Muscle layer of colon (tissue), 2 donors: ENCODE results near the gene CHN2.

ENCODE experiments used
- H3K27ac ChIP-seq: one replicate; pipeline ENCODE4 v1.7.0; 2013; ENCODE audit warnings: low read depth, mild to moderate bottlenecking, low read length, moderate library complexity
- H3K27me3 ChIP-seq, 2 donors: one replicate each; pipeline ENCODE4 v1.7.0; 2013; ENCODE audit warnings: low read length in 2 of 2, mild to moderate bottlenecking in 2 of 2; ENCODE audit not compliant: insufficient read depth in 2 of 2, control insufficient read depth in 1 of 2
- H3K36me3 ChIP-seq: one replicate; pipeline ENCODE4 v1.7.0; 2013; ENCODE audit warnings: mild to moderate bottlenecking, low read length; ENCODE audit not compliant: insufficient read depth
- H3K4me1 ChIP-seq: one replicate; pipeline ENCODE4 v1.7.0; 2013; ENCODE audit warnings: mild to moderate bottlenecking, low read length; ENCODE audit not compliant: insufficient read depth
- H3K4me3 ChIP-seq, 2 donors: one replicate each; pipeline ENCODE4 v1.7.0; 2013; ENCODE audit warnings: low read length in 2 of 2, low read depth in 1 of 2, mild to moderate bottlenecking in 1 of 2, moderate library complexity in 1 of 2
- H3K9ac ChIP-seq: one replicate; pipeline ENCODE4 v1.7.0; 2013; ENCODE audit warnings: low read length
- H3K9me3 ChIP-seq: one replicate; pipeline ENCODE4 v1.7.0; 2013; ENCODE audit warnings: mild to moderate bottlenecking, low read length
- donor health status: abdominal sarcoma.
- donor health status: Adenocarcinoma of cecum.

Gene CHN2

GRCh38 chr7:29277436-29278215 is 83.1 kb downstream of the CHN2 start:
- Histone ChIP-seq H3K4me1 (no peaks in the 10 kb centered on the region), H3K9ac (no peak overlapping the region), H3K9me3 (no peaks in the 10 kb centered on the region), H3K27me3 (no peaks in the 10 kb centered on the region), H3K36me3 (no peaks in the 10 kb centered on the region), H3K4me3 (no peak overlapping the region), H3K27ac (no peak overlapping the region)

- H3K9me3 ChIP-seq: no peaks in the 10 kb centered on the region
- H3K9ac ChIP-seq: no peak overlapping the region
- no peaks in the 10 kb centered on the region for H3K36me3 ChIP-seq
- H3K27me3 ChIP-seq: no peaks in the 10 kb centered on the region
- no peak overlapping the region for H3K4me3 ChIP-seq
- no peak overlapping the region for H3K27ac ChIP-seq
- no peaks in the 10 kb centered on the region for H3K4me1 ChIP-seq
Observed at GRCh38 chr7:29278337-29279069, 83.9 kb downstream of the CHN2 start.

GRCh38 chr7:29281782-29282541 is 87.4 kb downstream of the CHN2 start:
- H3K27me3 ChIP-seq: no peaks in the 10 kb centered on the region
- H3K4me3 ChIP-seq: no peak overlapping the region
- H3K9ac ChIP-seq: no peak overlapping the region
- H3K4me1 ChIP-seq: no peaks in the 10 kb centered on the region
- no peak overlapping the region for H3K27ac ChIP-seq
- no peaks in the 10 kb centered on the region for H3K36me3 ChIP-seq
- no peaks in the 10 kb centered on the region for H3K9me3 ChIP-seq

- Histone ChIP-seq H3K4me1 (no peaks in the 10 kb centered on the region), H3K9ac (no peak overlapping the region), H3K36me3 (no peaks in the 10 kb centered on the region), H3K27me3 (no peaks in the 10 kb centered on the region), H3K9me3 (no peaks in the 10 kb centered on the region), H3K4me3 (no peak overlapping the region), H3K27ac (no peak overlapping the region)
Observed at GRCh38 chr7:29282819-29283414, 88.3 kb downstream of the CHN2 start.

- Histone ChIP-seq H3K4me1 (no peaks in the 10 kb centered on the region), H3K27me3 (no peaks in the 10 kb centered on the region), H3K27ac (no peak overlapping the region), H3K9me3 (no peaks in the 10 kb centered on the region), H3K4me3 (no peak overlapping the region), H3K9ac (no peak overlapping the region), H3K36me3 (no peaks in the 10 kb centered on the region)
Observed at GRCh38 chr7:29284696-29285443, 90.3 kb downstream of the CHN2 start.

GRCh38 chr7:29285444-29285793 is 90.8 kb downstream of the CHN2 start:
- Histone ChIP-seq H3K27me3 (no peaks in the 10 kb centered on the region), H3K4me1 (no peaks in the 10 kb centered on the region), H3K27ac (no peak overlapping the region)

GRCh38 chr7:29285861-29286260 is 91.3 kb downstream of the CHN2 start:
- Histone ChIP-seq H3K27me3 (no peaks in the 10 kb centered on the region), H3K4me1 (no peaks in the 10 kb centered on the region), H3K9me3 (no peaks in the 10 kb centered on the region), H3K27ac (no peak overlapping the region), H3K9ac (no peak overlapping the region), H3K4me3 (no peak overlapping the region), H3K36me3 (no peaks in the 10 kb centered on the region)

More at GRCh38 chr7:29285444-29285793, 90.8 kb downstream of the CHN2 start:
- Histone ChIP-seq H3K4me3 (no peak overlapping the region), H3K36me3 (no peaks in the 10 kb centered on the region), H3K9ac (no peak overlapping the region), H3K9me3 (no peaks in the 10 kb centered on the region)

- Histone ChIP-seq H3K36me3 (no peaks in the 10 kb centered on the region), H3K4me1 (no peaks in the 10 kb centered on the region), H3K9ac (no peak overlapping the region), H3K9me3 (no peaks in the 10 kb centered on the region), H3K27ac (no peak overlapping the region), H3K4me3 (no peak overlapping the region), H3K27me3 (no peaks in the 10 kb centered on the region)
Observed at GRCh38 chr7:29287366-29287765, 92.8 kb downstream of the CHN2 start.

GRCh38 chr7:29288181-29289091 is 93.9 kb downstream of the CHN2 start:
- no peak overlapping the region for H3K9ac ChIP-seq
- no peak overlapping the region for H3K27ac ChIP-seq
- H3K36me3 ChIP-seq: no peaks in the 10 kb centered on the region

More at GRCh38 chr7:29288181-29289091, 93.9 kb downstream of the CHN2 start:
- Histone ChIP-seq H3K9me3 (no peaks in the 10 kb centered on the region), H3K27me3 (no peaks in the 10 kb centered on the region), H3K4me1 (no peaks in the 10 kb centered on the region), H3K4me3 (no peak overlapping the region)
